Lung (tissue), 12 donors: Measurements from ENCODE around the gene CCDC6. TPM values are rescaled to one million over a fixed set of nuclear protein-coding genes. Genes with fewer than 3 reads are reported as not detected.
"Not testable (repeated sequence)": the region's sequence is repeated elsewhere in the genome, so short reads cannot be mapped to it uniquely, and the experiment has no call there.

Source experiments
- ATAC-seq: fragments of 200-7000 bp; cut with Tn5 transposase; one replicate; pipeline ENCODE4 v1.9.1; 2020; ENCODE audit warnings: moderate number of reproducible peaks; ENCODE audit not compliant: insufficient read depth, low FRiP score
- DNase-seq, 3 donors: peaks; one replicate each; pipeline ENCODE4 v3.0.0-alpha.2; 2013 to 2017
- H3K27ac ChIP-seq, 2 donors: one replicate each; pipeline ENCODE4 v1.5.1; 2013; ENCODE audit warnings: mild to moderate bottlenecking in 2 of 2, moderate library complexity in 2 of 2, control low read depth in 1 of 2, inconsistent platforms in 1 of 2, low read depth in 1 of 2, low read length in 1 of 2
- H3K27me3 ChIP-seq, 3 donors: one replicate each; pipeline ENCODE4 v1.5.1; 2013; ENCODE audit warnings: low read length in 2 of 3; ENCODE audit not compliant: control insufficient read depth in 3 of 3, insufficient read depth in 3 of 3
- H3K36me3 ChIP-seq, 4 donors: one replicate each; pipeline ENCODE4 v1.5.1; 2013; ENCODE audit warnings: low read length in 4 of 4, mild to moderate bottlenecking in 1 of 4, moderate library complexity in 1 of 4; ENCODE audit not compliant: control insufficient read depth in 4 of 4, insufficient read depth in 4 of 4
- H3K4me1 ChIP-seq, 5 donors: one replicate each; pipeline ENCODE4 v1.5.1; 2013; ENCODE audit warnings: low read length in 5 of 5, mild to moderate bottlenecking in 2 of 5, moderate library complexity in 1 of 5; ENCODE audit not compliant: control insufficient read depth in 5 of 5, insufficient read depth in 5 of 5
- H3K4me3 ChIP-seq: one replicate; pipeline ENCODE4 v1.5.1; 2013; ENCODE audit warnings: mild to moderate bottlenecking, control low read depth, moderate library complexity
- H3K9ac ChIP-seq, 2 donors: one replicate each; pipeline ENCODE4 v1.5.1; 2013; ENCODE audit warnings: low read length in 2 of 2, control low read depth in 1 of 2; ENCODE audit not compliant: insufficient read depth in 1 of 2
- H3K9me3 ChIP-seq, 4 donors: one replicate each; pipeline ENCODE4 v1.5.1; 2013; ENCODE audit warnings: low read length in 3 of 4, mild to moderate bottlenecking in 1 of 4, moderate library complexity in 1 of 4; ENCODE audit not compliant: control insufficient read depth in 4 of 4, insufficient read depth in 3 of 4
- WGBS, 2 donors: extraction: QIAGEN DNeasy Blood & Tissue Kit; methylation state at CpG; one replicate each; pipeline ENCODE4 v1.1.7; 2013; 5-methylcytosine and 5-hydroxymethylcytosine counted together
- polyA plus RNA-seq, 2 donors: library from polyadenylated mRNA; stranded (reverse); fragments of 200-250 nt; gene quantifications; one replicate each; pipeline ENCODE4 v1.2.1, GENCODE V29; 2013
- total RNA-seq, 2 donors: library from RNA; depleted of rRNA in 1 of 2; stranded (reverse); fragments of >200 nt in 1 of 2; gene quantifications; one replicate each; pipeline ENCODE4 v1.2.1, GENCODE V29; 2014 to 2021
- TF ChIP-seq, protein P1 (sequence below): IDR thresholded peaks from 2 replicates; pipeline ENCODE4 v1.5.1; 2012; ENCODE audit warnings: mild to moderate bottlenecking; ENCODE audit errors: control extremely low read depth, extremely low read depth
- donor health status: control.
- donor health status: control.
- donor health status: Bipolar disorder and iron deficiency.
- donor health status: healthy.
- donor health status: DM: yes; HTN: yes; CAD: no.

The CCDC6 gene
- total and polyA plus RNA-seq, 4 donors = 13.2 to 77.2 (median 28.1) TPM

DNA sequence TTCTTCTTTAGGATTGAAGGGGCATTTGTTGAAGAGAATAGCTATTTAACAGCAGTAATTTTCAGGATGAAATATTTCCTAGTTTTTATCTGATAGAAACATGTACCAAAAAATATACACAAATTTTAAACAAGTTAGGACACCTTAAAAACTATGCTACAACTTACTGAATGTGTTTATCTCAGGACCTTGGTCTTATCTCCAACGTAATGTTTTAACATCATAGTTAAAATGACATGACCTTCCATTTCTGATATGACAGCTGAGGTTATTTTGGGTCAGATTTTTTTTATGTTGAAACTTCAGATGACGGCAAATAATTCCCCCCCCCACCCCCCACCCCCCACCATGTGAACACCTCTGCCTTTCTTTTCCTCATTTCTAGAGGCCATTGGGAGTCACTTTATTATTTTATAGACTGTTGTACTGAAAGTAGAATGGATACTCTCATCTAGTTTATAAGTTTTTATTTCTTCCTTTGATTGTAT, 161.1 kb downstream of the CCDC6 start:
- H3K27me3 ChIP-seq = no peaks in the 10 kb centered on the region
- no peaks in the 10 kb centered on the region for H3K36me3 ChIP-seq
- WGBS, 2 donors = 65 to 75% methylated on average over 2 of the region's 2 CpGs
- peaks cover 0 to 2% (median 0%) of the 10 kb centered on the region in 5 donors for H3K4me1 ChIP-seq
- ATAC-seq (no peak), DNase-seq (no peak)
- no peak overlapping the region for H3K9ac ChIP-seq
- no peak overlapping the region for H3K4me3 ChIP-seq
- TF ChIP-seq, protein P1, sequence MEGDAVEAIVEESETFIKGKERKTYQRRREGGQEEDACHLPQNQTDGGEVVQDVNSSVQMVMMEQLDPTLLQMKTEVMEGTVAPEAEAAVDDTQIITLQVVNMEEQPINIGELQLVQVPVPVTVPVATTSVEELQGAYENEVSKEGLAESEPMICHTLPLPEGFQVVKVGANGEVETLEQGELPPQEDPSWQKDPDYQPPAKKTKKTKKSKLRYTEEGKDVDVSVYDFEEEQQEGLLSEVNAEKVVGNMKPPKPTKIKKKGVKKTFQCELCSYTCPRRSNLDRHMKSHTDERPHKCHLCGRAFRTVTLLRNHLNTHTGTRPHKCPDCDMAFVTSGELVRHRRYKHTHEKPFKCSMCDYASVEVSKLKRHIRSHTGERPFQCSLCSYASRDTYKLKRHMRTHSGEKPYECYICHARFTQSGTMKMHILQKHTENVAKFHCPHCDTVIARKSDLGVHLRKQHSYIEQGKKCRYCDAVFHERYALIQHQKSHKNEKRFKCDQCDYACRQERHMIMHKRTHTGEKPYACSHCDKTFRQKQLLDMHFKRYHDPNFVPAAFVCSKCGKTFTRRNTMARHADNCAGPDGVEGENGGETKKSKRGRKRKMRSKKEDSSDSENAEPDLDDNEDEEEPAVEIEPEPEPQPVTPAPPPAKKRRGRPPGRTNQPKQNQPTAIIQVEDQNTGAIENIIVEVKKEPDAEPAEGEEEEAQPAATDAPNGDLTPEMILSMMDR = no peak
- no peak overlapping the region for H3K27ac ChIP-seq
- no peaks in the 10 kb centered on the region for H3K9me3 ChIP-seq

DNA sequence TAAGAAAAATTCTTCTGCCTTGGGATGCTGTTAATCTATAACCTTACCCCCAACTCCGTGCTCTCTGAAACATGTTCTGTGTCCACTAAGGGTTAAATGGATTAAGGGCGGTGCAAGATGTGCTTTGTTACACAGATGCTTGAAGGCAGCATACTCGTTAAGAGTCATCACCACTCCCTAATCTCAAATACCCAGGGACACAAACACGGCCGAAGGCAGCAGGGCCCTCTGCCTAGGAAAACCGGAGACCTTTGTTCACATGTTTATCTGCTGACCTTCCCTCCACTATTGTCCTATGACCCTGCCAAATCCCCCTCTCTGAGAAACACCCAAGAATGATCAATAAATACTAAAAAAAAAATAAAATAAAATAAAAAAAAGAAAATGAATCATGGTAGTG, 161.6 kb downstream of the CCDC6 start:
- H3K4me3 ChIP-seq, H3K4me1 ChIP-seq, H3K27me3 ChIP-seq, H3K36me3 ChIP-seq, DNase-seq, H3K9ac ChIP-seq, H3K9me3 ChIP-seq, H3K27ac ChIP-seq, ATAC-seq: not testable (repeated sequence)
- 63 to 77% methylated on average over 6 of the region's 6 CpGs for WGBS, 2 donors

DNA sequence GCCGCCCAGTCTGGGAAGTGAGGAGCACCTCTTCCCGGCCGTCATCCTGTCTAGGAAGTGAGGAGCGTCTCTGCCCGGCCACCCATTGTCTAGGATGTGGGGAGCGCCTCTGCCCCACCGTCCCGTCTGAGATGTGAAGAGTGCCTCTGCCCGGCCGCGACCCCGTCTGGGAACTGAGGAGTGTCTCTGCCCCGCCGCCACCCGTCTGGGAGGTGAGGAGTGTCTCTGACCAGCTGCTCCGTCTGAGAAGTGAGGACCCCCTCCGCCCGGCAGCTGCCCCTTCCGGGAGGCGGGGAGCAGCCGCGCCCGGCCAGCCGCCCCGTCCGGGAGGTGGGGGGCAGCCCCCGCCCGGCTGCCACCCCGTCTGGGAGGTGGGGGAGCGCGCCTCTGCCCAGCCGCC, 162.2 kb downstream of the CCDC6 start:
- WGBS, 2 donors = 93 to 96% methylated on average over 32 of the region's 32 CpGs
- H3K36me3 ChIP-seq, H3K27ac ChIP-seq, DNase-seq, H3K4me3 ChIP-seq, H3K27me3 ChIP-seq, H3K9ac ChIP-seq, H3K4me1 ChIP-seq, ATAC-seq, H3K9me3 ChIP-seq: not testable (repeated sequence)

DNA sequence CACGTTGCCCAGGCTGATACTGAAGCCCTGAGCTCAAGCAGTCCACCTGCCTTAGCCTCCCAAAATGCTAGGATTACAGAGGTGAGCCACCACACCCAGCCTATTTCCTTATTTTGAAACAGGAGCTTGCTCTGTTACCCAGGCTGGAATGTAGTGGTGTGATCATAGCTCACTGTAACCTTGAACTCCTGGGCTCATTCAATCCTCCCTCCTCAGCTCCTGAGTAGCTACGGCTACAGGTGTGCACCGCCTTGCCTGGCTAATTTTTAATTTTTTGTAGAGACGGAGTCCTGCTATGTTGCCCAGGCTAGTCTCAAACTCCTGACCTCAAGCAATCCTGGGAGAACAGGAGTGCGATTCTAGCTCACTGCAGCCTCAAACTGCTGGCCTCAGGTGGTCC, 164.8 kb downstream of the CCDC6 start:
- Histone ChIP-seq H3K27ac (no peak overlapping the region), H3K4me3 (no peak overlapping the region), H3K9ac (no peak overlapping the region), H3K4me1 (peaks cover 0 to 2% (median 0%) of the 10 kb centered on the region in 5 donors), H3K27me3 (no peaks in the 10 kb centered on the region), H3K9me3 (no peaks in the 10 kb centered on the region), H3K36me3 (no peaks in the 10 kb centered on the region)
- TF ChIP-seq, protein P1 = no peak
- ATAC-seq (no peak), DNase-seq (no peak)
- 90 to 92% methylated on average over 5 of the region's 5 CpGs for whole genome bisulfite sequencing, 2 donors

DNA sequence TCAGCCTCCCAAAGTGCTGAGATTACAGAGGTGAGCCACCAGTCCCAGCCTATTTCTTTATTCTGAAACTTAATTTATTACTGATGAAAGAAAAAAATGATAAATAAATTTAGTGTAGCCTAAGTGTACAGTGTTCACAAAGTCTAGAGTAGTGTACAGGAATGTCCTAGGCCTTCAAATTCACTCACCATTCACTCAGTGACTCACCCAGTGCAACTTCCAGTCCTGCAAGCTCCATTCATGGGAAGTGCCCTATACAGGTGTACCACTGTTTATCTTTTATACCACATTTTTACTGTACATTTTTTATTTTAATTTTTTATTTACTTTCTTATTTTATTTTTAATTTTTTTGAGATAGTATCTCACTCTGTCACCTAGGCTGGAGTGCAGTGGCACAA, 165.3 kb downstream of the CCDC6 start:
- Histone ChIP-seq H3K27me3 (no peaks in the 10 kb centered on the region), H3K36me3 (no peaks in the 10 kb centered on the region), H3K9me3 (no peaks in the 10 kb centered on the region), H3K9ac (no peak overlapping the region), H3K4me3 (no peak overlapping the region), H3K27ac (no peak overlapping the region), H3K4me1 (peaks cover 0 to 2% (median 0%) of the 10 kb centered on the region in 5 donors)
- no peak for ATAC-seq
- no peak for DNase-seq
- TF ChIP-seq, protein P1 = no peak
